ENCODE data around the gene ITGAL.

ITGAL gene

GRCh38 chr16:30548416-30549253, 76.1 kb downstream of the ITGAL start:
- DNase-seq: no peak

- peak; percentile 67 to 73 for DNase-seq
Observed at GRCh38 chr16:30551781-30552180, 79.2 kb downstream of the ITGAL start.

GRCh38 chr16:30552956-30553355, 80.4 kb downstream of the ITGAL start:
- no peak for DNase-seq

- no peak for DNase-seq
Observed at GRCh38 chr16:30553393-30553899, 80.9 kb downstream of the ITGAL start.

GRCh38 chr16:30554557-30555314, 82.2 kb downstream of the ITGAL start:
- DNase-seq: no peak

GRCh38 chr16:30555315-30556124, 83.0 kb downstream of the ITGAL start:
- no peak for DNase-seq

- DNase-seq: no peak
Observed at GRCh38 chr16:30556125-30556473, 83.6 kb downstream of the ITGAL start.

GRCh38 chr16:30557707-30557956, 85.1 kb downstream of the ITGAL start:
- DNase-seq: no peak

- DNase-seq: peak; percentile 97 to 98
Observed at GRCh38 chr16:30557957-30558788, 85.6 kb downstream of the ITGAL start, which contains the start of gene ZNF764. TSS of gene ZNF764 (minus strand) at chr16:30558374. CDS start at chr16:30558182, 192 bp downstream.

GRCh38 chr16:30558789-30559377, 86.3 kb downstream of the ITGAL start:
- no peak for DNase-seq

- DNase-seq: no peak
Observed at GRCh38 chr16:30559690-30560089, 87.1 kb downstream of the ITGAL start.

- peak in 1 of 2 experiments; percentile 38 for DNase-seq
Observed at GRCh38 chr16:30561089-30561816, 88.7 kb downstream of the ITGAL start.

GRCh38 chr16:30562021-30562420, 89.5 kb downstream of the ITGAL start:
- DNase-seq: no peak

- no peak for DNase-seq
Observed at GRCh38 chr16:30565526-30565925, 93.0 kb downstream of the ITGAL start.

GRCh38 chr16:30565984-30566383, 93.4 kb downstream of the ITGAL start:
- DNase-seq: no peak

- DNase-seq: no peak
Observed at GRCh38 chr16:30566531-30566930, 94.0 kb downstream of the ITGAL start.

GRCh38 chr16:30567160-30567990, 94.8 kb downstream of the ITGAL start:
- peak; percentile 67 to 76 for DNase-seq

- peak; percentile 38 to 42 for DNase-seq
Observed at GRCh38 chr16:30567991-30568638, 95.6 kb downstream of the ITGAL start.

GRCh38 chr16:30569281-30569680, 96.7 kb downstream of the ITGAL start:
- no peak for DNase-seq

Measured in activated CD4-positive, alpha-beta T cell treated with anti-CD3 and anti-CD28 coated beads, Interleukin-2, amount 50 U/mL, for 48 hours (primary cell).